HG03460 (cell line): ENCODE data around the gene SP140.

Source experiments
- ATAC-seq: cut with Tn5 transposase; IDR thresholded peaks from one replicate; pipeline ENCODE4 v1.9.1; 2021; ENCODE audit not compliant: unreplicated experiment

SP140 gene

GRCh38 chr2:230362030-230362691, 136.6 kb downstream of the SP140 start:
- ATAC-seq, result no peak
